IMR-90 (cell line): ENCODE results near the gene MLH1. TPM values are rescaled to one million over a fixed set of nuclear protein-coding genes. Genes with fewer than 3 reads are reported as not detected.

ENCODE experiments used
- ATAC-seq: fragments of 200-7000 bp; cut with Tn5 transposase; 2 replicates; pipeline ENCODE4 v1.9.1; 2020; ENCODE audit warnings: low read depth, mild to moderate bottlenecking, moderate library complexity
- BruUV-seq: library from RNA; stranded (reverse); fragments of 400-500 nt; replicated peaks from 2 replicates; lab custom pipeline; 2021; lab: Mats Ljungman, UMichigan
- CTCF ChIA-PET: fragments of 300-600 bp; formaldehyde crosslinking; extraction: SDS; loops from one replicate; lab custom pipeline; 2021; ENCODE audit warnings: antibody characterized with exemption; lab: Yijun Ruan, JAX
- POLR2A ChIA-PET: fragments of 300-600 bp; sonication (Branson Sonifier 250); formaldehyde crosslinking; loops from one replicate; lab custom pipeline; 2022; ENCODE audit warnings: antibody characterized with exemption; ENCODE audit not compliant: unreplicated experiment; lab: Charles Lee
- DNase-seq: peaks from one replicate; pipeline ENCODE4 v3.0.0; 2013
- H2AFZ ChIP-seq: replicated peaks from 2 replicates; pipeline ENCODE3; 2013; ENCODE audit warnings: low read length, mild to moderate bottlenecking; ENCODE audit not compliant: poor library complexity
- H2AK5ac ChIP-seq: 2 replicates; pipeline ENCODE4 v1.6.1; 2013; ENCODE audit warnings: low read depth, low read length, inconsistent platforms
- H2AK9ac ChIP-seq: replicated peaks from 2 replicates; pipeline ENCODE3; 2013; ENCODE audit warnings: mild to moderate bottlenecking, low read depth, low read length, moderate library complexity; ENCODE audit not compliant: poor library complexity
- H2BK120ac ChIP-seq: 2 replicates; pipeline ENCODE4 v1.6.1; 2013; ENCODE audit warnings: low read depth, low read length, inconsistent platforms
- H2BK15ac ChIP-seq: 3 replicates; pipeline ENCODE4 v1.6.1; 2013; ENCODE audit warnings: low read depth, low read length, inconsistent platforms
- H2BK20ac ChIP-seq: 2 replicates; pipeline ENCODE4 v1.6.1; 2013; ENCODE audit warnings: low read depth, mild to moderate bottlenecking, inconsistent platforms, low read length, moderate library complexity
- H2BK5ac ChIP-seq: 2 replicates; pipeline ENCODE4 v1.6.1; 2013; ENCODE audit warnings: mild to moderate bottlenecking, low read depth, low read length, inconsistent platforms; ENCODE audit not compliant: poor library complexity, severe bottlenecking
- H3K14ac ChIP-seq: replicated peaks from 2 replicates; pipeline ENCODE4 v1.6.1; 2013; ENCODE audit warnings: low read depth, low read length, inconsistent platforms
- H3K18ac ChIP-seq: 2 replicates; pipeline ENCODE4 v1.6.1; 2013; ENCODE audit warnings: low read depth, low read length, control low read depth
- H3K23ac ChIP-seq: 2 replicates; pipeline ENCODE4 v1.6.1; 2013; ENCODE audit warnings: low read depth, low read length, inconsistent platforms
- H3K27ac ChIP-seq: 2 replicates; pipeline ENCODE4 v1.5.1; 2013; ENCODE audit warnings: mild to moderate bottlenecking, control low read depth, low read length; ENCODE audit not compliant: insufficient read depth
- H3K27me3 ChIP-seq: 2 replicates; pipeline ENCODE4 v1.6.1; 2013; ENCODE audit warnings: low read length; ENCODE audit not compliant: control insufficient read depth, insufficient read depth
- H3K36me3 ChIP-seq: 2 replicates; pipeline ENCODE4 v1.6.1; 2013; ENCODE audit warnings: low read length, mixed read lengths; ENCODE audit not compliant: control insufficient read depth, insufficient read depth
- H3K4ac ChIP-seq: 2 replicates; pipeline ENCODE4 v1.6.1; 2013; ENCODE audit warnings: low read depth, low read length, inconsistent platforms
- H3K4me1 ChIP-seq: 2 replicates; pipeline ENCODE4 v1.6.1; 2013; ENCODE audit warnings: low read length, mixed read lengths; ENCODE audit not compliant: control insufficient read depth, insufficient read depth
- H3K4me2 ChIP-seq: 2 replicates; pipeline ENCODE4 v1.6.1; 2013; ENCODE audit warnings: low read depth, mild to moderate bottlenecking, control low read depth, low read length, moderate library complexity
- H3K4me3 ChIP-seq: 2 replicates; pipeline ENCODE4 v1.5.1; 2013; ENCODE audit warnings: low read depth, mild to moderate bottlenecking, control low read depth, low read length, moderate library complexity; ENCODE audit not compliant: insufficient read depth
- H3K56ac ChIP-seq: 2 replicates; pipeline ENCODE4 v1.6.1; 2013; ENCODE audit warnings: low read length, inconsistent platforms; ENCODE audit not compliant: insufficient read depth; ENCODE audit errors: extremely low read depth
- H3K79me1 ChIP-seq, 2 experiments: 2 replicates each; pipeline ENCODE4 v1.6.1; 2013; ENCODE audit warnings: low read length in 2 of 2, inconsistent platforms in 1 of 2, low read depth in 1 of 2
- H3K9ac ChIP-seq: 2 replicates; pipeline ENCODE4 v1.6.1; 2013; ENCODE audit warnings: low read depth, low read length, control low read depth
- H3K9me1 ChIP-seq: 2 replicates; pipeline ENCODE4 v1.6.1; 2013; ENCODE audit warnings: low read length, inconsistent platforms; ENCODE audit not compliant: insufficient read depth
- H3K9me3 ChIP-seq: 2 replicates; pipeline ENCODE4 v1.6.1; 2013; ENCODE audit warnings: low read length; ENCODE audit not compliant: control insufficient read depth, insufficient read depth
- H4K20me1 ChIP-seq: 2 replicates; pipeline ENCODE4 v1.6.1; 2013; ENCODE audit warnings: low read length, inconsistent platforms; ENCODE audit not compliant: insufficient read depth
- H4K5ac ChIP-seq: 2 replicates; pipeline ENCODE4 v1.6.1; 2013; ENCODE audit warnings: mild to moderate bottlenecking, low read depth, low read length, control low read depth
- H4K8ac ChIP-seq, 2 experiments: 2 replicates each; pipeline ENCODE4 v1.6.1; 2013; ENCODE audit warnings: low read depth in 2 of 2, low read length in 2 of 2, control low read depth in 1 of 2, inconsistent platforms in 1 of 2
- H4K91ac ChIP-seq: 2 replicates; pipeline ENCODE4 v1.6.1; 2013; ENCODE audit warnings: low read depth, low read length, inconsistent platforms; ENCODE audit not compliant: insufficient read depth
- CEBPB ChIP-seq: IDR thresholded peaks from 2 replicates; pipeline ENCODE4 v1.6.1; 2012; ENCODE audit warnings: low read depth, low read length, improper control_type of control experiment
- WGBS, 2 experiments: methylation state at CpG; one replicate each; pipeline versions ENCODE4 v1.1.5 to v1.1.7; 2013; ENCODE audit warnings: missing lambda C conversion rate in 2 of 2; ENCODE audit not compliant: insufficient read length in 1 of 2; ENCODE audit errors: extremely low coverage in 2 of 2; 5-methylcytosine and 5-hydroxymethylcytosine counted together
- dilution Hi-C: fragments of 300-500 bp; cut with HindIII; formaldehyde crosslinking; loops from one replicate; pipeline ENCODE4 v1.14.3; 2018; ENCODE audit warnings: low sequenced_read_pairs; ENCODE audit not compliant: unreplicated experiment
- in situ Hi-C: fragments of 300-500 bp; cut with MboI; formaldehyde crosslinking; loops from 3 replicates; pipeline ENCODE4 v1.14.3; 2019; ENCODE audit warnings: low sequenced_read_pairs, inconsistent platforms, mixed read lengths
- intact Hi-C: fragments of 100-400 bp; cut with micrococcal nuclease; formaldehyde crosslinking; loops from 2 replicates; pipeline ENCODE4 v1.10.0; 2022
- polyA plus RNA-seq, 3 experiments: library from polyadenylated mRNA; depleted of rRNA; stranded (reverse); fragments of >200 nt; gene quantifications; 2 replicates each; pipeline ENCODE4 v1.2.3, GENCODE V29; 2012; ENCODE audit warnings: low replicate concordance in 1 of 3
- total RNA-seq: library from RNA; depleted of rRNA; stranded (reverse); fragments of >200 nt; gene quantifications from 2 replicates; pipeline ENCODE4 v1.2.3, GENCODE V29; 2012

Gene MLH1
- total and polyA plus RNA-seq, 2 of the 4 experiments (the other 2 are of a cell fraction), result 30.2 to 54.1 TPM

DNA sequence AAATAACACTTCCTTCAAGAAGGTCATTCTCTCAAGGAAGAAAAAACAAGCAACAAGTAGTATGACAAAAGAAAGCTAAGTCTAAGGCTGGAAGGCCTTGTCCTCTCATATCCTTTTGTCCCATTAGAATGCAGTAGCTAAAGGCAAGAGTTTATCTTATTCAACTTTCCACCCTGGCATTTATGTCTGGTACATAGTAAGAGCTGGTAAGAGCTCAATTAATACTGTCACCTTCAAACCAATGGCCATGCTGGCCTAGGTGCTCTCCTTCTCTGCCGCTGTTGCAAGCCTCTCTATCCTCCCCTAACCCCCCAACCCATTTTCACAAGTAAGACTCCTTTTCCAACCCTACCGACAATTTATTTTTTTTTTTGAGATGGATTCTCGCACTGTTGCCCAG lies 99.2 kb downstream of the MLH1 start:
- POLR2A ChIA-PET, result no interaction called here
- peaks cover 10% of the 10 kb centered on the region for H3K36me3 ChIP-seq

More for the DNA sequence above, 99.2 kb downstream of the MLH1 start:
- no peak overlapping the region for H3K14ac ChIP-seq
- H3K27ac ChIP-seq, result no peak overlapping the region
- H2BK20ac ChIP-seq, result no peak overlapping the region
- no peak for DNase-seq
- no peak overlapping the region for H2BK120ac ChIP-seq
- WGBS, 2 experiments, result 100% methylated on average over 1 to 2 of the region's 3 CpGs
- no peak overlapping the region for H3K9ac ChIP-seq
- no peak overlapping the region for H3K4me2 ChIP-seq
- H4K8ac ChIP-seq, result no peak overlapping the region
- no peak overlapping the region for H2AK9ac ChIP-seq
- H3K56ac ChIP-seq, result no peak overlapping the region
- CTCF ChIA-PET, result no interaction called here
- no peak overlapping the region for H3K23ac ChIP-seq
- H3K27me3 ChIP-seq, result no peaks in the 10 kb centered on the region
- H3K79me1 ChIP-seq, result peaks cover 24 to 41% of the 10 kb centered on the region in 2 experiments
- intact Hi-C loops (no loop called here), in situ Hi-C loops (no loop called here), dilution Hi-C loops (no loop called here)
- no peaks in the 10 kb centered on the region for H3K9me3 ChIP-seq
- H2BK5ac ChIP-seq, result no peak overlapping the region
- TF ChIP-seq CEBPB, result no peak
- H2AK5ac ChIP-seq, result no peak overlapping the region
- H3K4me1 ChIP-seq, result peaks cover 2% of the 10 kb centered on the region; the same call in 1 of the 2 replicates
- H3K4me3 ChIP-seq, result no peak overlapping the region
- H3K4ac ChIP-seq, result no peak overlapping the region
- H4K20me1 ChIP-seq, result no peaks in the 10 kb centered on the region; the same call in 1 of the 2 replicates
- H3K18ac ChIP-seq, result no peak overlapping the region
- H4K91ac ChIP-seq, result no peak overlapping the region
- no TSS peak for BruUV-seq
- no peak for ATAC-seq
- H2AFZ ChIP-seq, result no peak overlapping the region
- no peak overlapping the region for H2BK15ac ChIP-seq
- H3K9me1 ChIP-seq, result peaks cover 2% of the 10 kb centered on the region; the same call in 1 of the 2 replicates
- no peak overlapping the region for H4K5ac ChIP-seq
